Peyer's patch (tissue), 4 donors: ENCODE data around the gene POTEF. TPM values are rescaled to one million over a fixed set of nuclear protein-coding genes. Genes with fewer than 3 reads are reported as not detected.
"Not testable (repeated sequence)": the region's sequence is repeated elsewhere in the genome, so short reads cannot be mapped to it uniquely, and the experiment has no call there.

Experiments used
- DNase-seq, 3 donors: peaks; one replicate each; pipeline ENCODE4 v3.0.0-alpha.2; 2017 to 2019
- H3K27ac ChIP-seq, 4 donors: fragments of 200-600 bp; sonication (generic); one replicate each; pipeline ENCODE4 v1.5.1; 2016 to 2019
- H3K27me3 ChIP-seq, 2 donors: fragments of 200-600 bp; sonication (generic); one replicate each; pipeline ENCODE4 v1.5.1; 2019
- H3K36me3 ChIP-seq, 3 donors: fragments of 200-600 bp; sonication (generic); one replicate each; pipeline ENCODE4 v1.5.1; 2016 to 2019
- H3K4me1 ChIP-seq, 4 donors: fragments of 200-600 bp; sonication (generic); one replicate each; pipeline ENCODE4 v1.5.1; 2016 to 2019
- H3K4me3 ChIP-seq, 4 donors: fragments of 200-600 bp; sonication (generic); 1 replicate in 3 of 4; 2 replicates in 1 of 4; pipeline ENCODE4 v1.5.1; 2016 to 2019; ENCODE audit warnings: mild to moderate bottlenecking in 1 of 4
- H3K9me3 ChIP-seq, 4 donors: fragments of 200-600 bp; sonication (generic); one replicate each; pipeline ENCODE4 v1.5.1; 2016 to 2019; ENCODE audit warnings: mild to moderate bottlenecking in 1 of 4
- POLR2A ChIP-seq, 2 donors: fragments of 450-650 bp; IDR thresholded peaks; one replicate each; pipeline ENCODE4 v1.5.1; 2017; ENCODE audit warnings: antibody characterized with exemption in 2 of 2, mild to moderate bottlenecking in 2 of 2, moderate library complexity in 2 of 2
- total RNA-seq, 4 donors: library from RNA; depleted of rRNA; stranded (reverse); fragments of >200 nt; gene quantifications; one replicate each; pipeline ENCODE4 v1.1.0, GENCODE V29; 2016
- TF ChIP-seq, protein P1 (sequence below), 6 experiments: fragments of 450-650 bp in 4 of 6; fragments of 200-600 bp in 2 of 6; sonication (generic) in 1 of 6; IDR thresholded peaks; one replicate each; pipeline ENCODE4 v1.5.1; 2017 to 2019; ENCODE audit warnings: antibody characterized with exemption in 6 of 6, mild to moderate bottlenecking in 3 of 6, moderate library complexity in 1 of 6

POTEF gene
- total RNA-seq, 4 donors from 2014 or later: 0.28 TPM; not detected in 3

DNA sequence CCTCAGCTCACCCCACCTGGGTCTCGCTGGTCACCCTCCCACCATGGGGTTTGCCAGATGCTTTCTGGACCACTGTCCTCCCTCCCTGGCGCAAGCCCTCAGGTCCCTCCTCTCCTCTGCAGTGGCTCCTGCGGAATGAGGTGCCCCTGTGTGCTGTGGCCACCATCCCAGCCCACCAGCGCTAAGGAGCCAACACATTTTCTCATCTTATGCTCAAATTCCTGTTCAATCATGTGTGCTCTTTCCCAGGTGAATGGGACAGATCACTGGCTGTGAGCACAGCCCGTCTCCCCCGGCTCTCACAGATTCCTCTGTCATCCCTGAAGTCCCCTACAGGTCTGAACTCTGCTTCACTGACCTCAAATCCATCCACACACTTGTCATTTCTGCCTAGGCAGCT is 31.1 kb upstream of the POTEF start:
- H3K36me3 ChIP-seq: peaks cover 0 to 34% (median 0%) of the 10 kb centered on the region in 3 donors
- no peak for DNase-seq
- H3K27me3 ChIP-seq: no peaks in the 10 kb centered on the region
- no peak overlapping the region for H3K4me3 ChIP-seq
- H3K4me1 ChIP-seq: peaks cover 0 to 7% (median 0%) of the 10 kb centered on the region in 4 donors
- no peak overlapping the region for H3K27ac ChIP-seq
- no peaks in the 10 kb centered on the region for H3K9me3 ChIP-seq
- no peak for TF ChIP-seq POLR2A (IDR thresholded peaks at IDR 0.05)
- TF ChIP-seq, protein P1, sequence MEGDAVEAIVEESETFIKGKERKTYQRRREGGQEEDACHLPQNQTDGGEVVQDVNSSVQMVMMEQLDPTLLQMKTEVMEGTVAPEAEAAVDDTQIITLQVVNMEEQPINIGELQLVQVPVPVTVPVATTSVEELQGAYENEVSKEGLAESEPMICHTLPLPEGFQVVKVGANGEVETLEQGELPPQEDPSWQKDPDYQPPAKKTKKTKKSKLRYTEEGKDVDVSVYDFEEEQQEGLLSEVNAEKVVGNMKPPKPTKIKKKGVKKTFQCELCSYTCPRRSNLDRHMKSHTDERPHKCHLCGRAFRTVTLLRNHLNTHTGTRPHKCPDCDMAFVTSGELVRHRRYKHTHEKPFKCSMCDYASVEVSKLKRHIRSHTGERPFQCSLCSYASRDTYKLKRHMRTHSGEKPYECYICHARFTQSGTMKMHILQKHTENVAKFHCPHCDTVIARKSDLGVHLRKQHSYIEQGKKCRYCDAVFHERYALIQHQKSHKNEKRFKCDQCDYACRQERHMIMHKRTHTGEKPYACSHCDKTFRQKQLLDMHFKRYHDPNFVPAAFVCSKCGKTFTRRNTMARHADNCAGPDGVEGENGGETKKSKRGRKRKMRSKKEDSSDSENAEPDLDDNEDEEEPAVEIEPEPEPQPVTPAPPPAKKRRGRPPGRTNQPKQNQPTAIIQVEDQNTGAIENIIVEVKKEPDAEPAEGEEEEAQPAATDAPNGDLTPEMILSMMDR (IDR thresholded peaks at IDR 0.05): no peak

DNA sequence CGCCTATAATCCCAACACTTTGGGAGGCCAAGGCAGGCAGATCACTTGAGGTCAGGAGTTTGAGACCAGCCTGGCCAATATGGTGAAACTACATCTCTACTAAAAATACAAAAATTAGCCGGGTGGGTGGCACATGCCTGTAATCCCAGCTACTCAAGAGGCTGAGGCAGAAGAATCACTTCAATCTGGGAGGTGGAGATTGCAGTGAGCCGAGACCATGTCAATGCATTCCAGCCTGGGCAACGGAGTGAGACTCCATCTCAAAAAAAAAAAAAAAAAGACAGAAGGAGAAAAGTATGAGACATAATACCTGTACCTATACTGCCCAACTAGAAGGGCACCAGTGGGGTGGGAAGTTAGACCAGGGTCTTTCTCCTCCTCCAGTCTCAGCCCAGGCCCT is 30.4 kb upstream of the POTEF start:
- H3K27me3 ChIP-seq, H3K9me3 ChIP-seq, H3K27ac ChIP-seq, H3K4me3 ChIP-seq, DNase-seq, H3K4me1 ChIP-seq: not testable (repeated sequence)
- peaks cover 0 to 32% (median 0%) of the 10 kb centered on the region in 3 donors for H3K36me3 ChIP-seq

DNA sequence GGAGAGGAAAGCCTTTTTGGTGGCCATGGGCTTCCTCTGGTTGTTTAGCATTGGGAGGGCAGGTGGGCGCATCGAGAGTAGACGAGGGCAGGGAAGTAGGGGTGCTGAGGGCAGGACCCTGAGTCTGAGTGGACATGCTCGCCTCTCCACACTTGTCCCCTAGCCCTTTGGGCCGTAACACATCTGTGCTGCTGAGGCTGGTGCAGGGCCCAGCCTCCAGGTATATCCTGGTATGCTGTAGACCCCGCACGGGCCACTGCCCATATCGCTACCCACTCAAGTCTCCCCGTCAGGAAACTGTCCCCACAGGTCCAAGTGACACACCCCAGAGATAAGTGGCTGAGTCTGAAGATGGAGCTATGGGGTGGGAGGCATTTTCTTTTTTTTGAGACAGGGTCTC is 29.6 kb upstream of the POTEF start:
- Histone ChIP-seq H3K27ac (no peak overlapping the region), H3K4me1 (peaks cover 0 to 7% (median 0%) of the 10 kb centered on the region in 4 donors), H3K4me3 (no peak overlapping the region), H3K36me3 (peaks cover 0 to 31% (median 0%) of the 10 kb centered on the region in 3 donors), H3K9me3 (no peaks in the 10 kb centered on the region), H3K27me3 (no peaks in the 10 kb centered on the region)
- DNase-seq: no peak
- no peak for TF ChIP-seq POLR2A (IDR thresholded peaks at IDR 0.05)

DNA sequence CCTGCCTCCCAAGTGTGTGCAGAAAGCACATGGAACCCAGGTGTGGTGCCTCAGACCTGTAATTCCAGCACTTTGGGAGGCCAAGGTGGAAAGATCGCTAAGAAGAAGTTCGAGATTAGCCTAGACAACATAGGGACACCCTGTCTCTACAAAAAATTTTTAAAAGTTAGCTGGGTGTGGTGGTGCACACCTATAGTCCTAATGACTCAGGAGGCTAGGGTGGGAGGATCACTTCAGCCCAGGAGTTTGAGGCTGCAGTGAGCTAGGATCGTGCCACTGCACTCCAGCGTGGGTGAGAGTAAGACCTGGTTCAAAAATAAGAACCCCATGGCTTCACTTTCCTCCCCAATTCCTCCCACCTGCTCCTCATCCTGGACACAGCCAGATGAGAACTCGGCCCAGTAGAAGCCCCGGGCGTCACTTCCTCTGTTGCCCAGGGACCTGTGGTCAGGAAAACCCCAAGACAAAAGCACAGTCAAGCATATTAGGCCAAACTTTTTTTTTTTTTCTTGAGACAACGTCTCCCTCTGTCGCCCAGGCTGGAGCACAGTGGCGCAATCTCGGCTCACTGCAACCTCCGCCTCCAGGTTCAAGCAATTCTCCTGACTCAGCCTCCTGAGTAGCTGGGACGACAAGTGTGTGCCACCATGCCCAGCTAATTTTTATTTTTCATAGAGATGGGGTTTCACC is 28.9 kb upstream of the POTEF start:
- not testable (repeated sequence) for H3K27me3 ChIP-seq, H3K9me3 ChIP-seq, H3K4me1 ChIP-seq, H3K4me3 ChIP-seq
- H3K27ac ChIP-seq: peak overlapping the region in 1 of 4 donors; percentile 40
- peaks cover 0 to 32% (median 0%) of the 10 kb centered on the region in 3 donors for H3K36me3 ChIP-seq
- DNase-seq: peak in 2 of 3 donors; percentile 71 to 73

DNA sequence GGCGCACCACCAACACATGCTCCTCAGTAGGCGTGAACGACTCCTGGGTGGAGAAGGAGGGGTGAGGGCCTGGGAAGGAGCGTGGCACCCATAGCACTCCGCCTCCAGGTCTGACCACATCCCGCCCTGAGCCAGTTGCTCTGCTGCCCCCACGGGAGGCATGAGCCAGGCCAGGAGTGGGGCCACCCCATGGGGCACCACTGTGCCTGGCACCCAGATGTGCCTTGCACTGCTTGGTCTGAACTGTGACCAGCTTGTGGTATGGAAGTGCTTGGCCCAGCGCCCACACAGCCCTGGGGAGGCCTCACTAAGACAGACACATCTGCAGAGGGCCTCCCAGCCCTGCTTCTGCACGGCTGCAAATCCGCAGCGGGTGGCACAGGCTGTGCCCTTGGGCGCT is 28.3 kb upstream of the POTEF start:
- not testable (repeated sequence) for H3K4me3 ChIP-seq, H3K4me1 ChIP-seq, H3K27me3 ChIP-seq, H3K9me3 ChIP-seq
- peaks cover 0 to 32% (median 0%) of the 10 kb centered on the region in 3 donors for H3K36me3 ChIP-seq
- peak overlapping the region in 1 of 4 donors; percentile 40 for H3K27ac ChIP-seq
- DNase-seq: peak; percentile 22 to 52 (median 29)

DNA sequence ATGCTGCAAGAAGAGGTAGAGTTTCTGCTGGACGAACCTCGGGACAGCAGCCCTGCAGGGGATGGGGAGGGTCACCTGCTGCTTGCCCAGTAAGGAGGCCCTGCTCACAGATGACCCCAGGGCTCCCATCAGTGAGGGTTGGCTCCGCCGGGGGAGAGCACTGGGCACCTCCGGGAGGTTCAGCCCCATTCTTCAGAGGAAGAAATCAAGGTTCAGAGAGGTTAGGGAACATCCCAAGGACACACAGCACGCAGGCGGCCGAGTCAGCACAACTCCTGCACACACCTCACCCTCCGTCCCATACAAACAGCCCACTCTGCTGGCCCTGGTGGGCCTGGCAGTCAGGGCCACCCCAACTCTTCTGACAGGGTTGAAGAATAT is 27.6 kb upstream of the POTEF start:
- no peak overlapping the region for H3K27ac ChIP-seq
- no peak overlapping the region for H3K4me3 ChIP-seq
- no peaks in the 10 kb centered on the region for H3K27me3 ChIP-seq
- H3K36me3 ChIP-seq: peaks cover 0 to 35% (median 0%) of the 10 kb centered on the region in 3 donors
- peaks cover 0 to 7% (median 0%) of the 10 kb centered on the region in 4 donors for H3K4me1 ChIP-seq
- no peaks in the 10 kb centered on the region for H3K9me3 ChIP-seq
- no peak for TF ChIP-seq POLR2A (IDR thresholded peaks at IDR 0.05)
- TF ChIP-seq, protein P1 (IDR thresholded peaks at IDR 0.05): no peak
- DNase-seq: peak in 1 of 3 donors; percentile 36

DNA sequence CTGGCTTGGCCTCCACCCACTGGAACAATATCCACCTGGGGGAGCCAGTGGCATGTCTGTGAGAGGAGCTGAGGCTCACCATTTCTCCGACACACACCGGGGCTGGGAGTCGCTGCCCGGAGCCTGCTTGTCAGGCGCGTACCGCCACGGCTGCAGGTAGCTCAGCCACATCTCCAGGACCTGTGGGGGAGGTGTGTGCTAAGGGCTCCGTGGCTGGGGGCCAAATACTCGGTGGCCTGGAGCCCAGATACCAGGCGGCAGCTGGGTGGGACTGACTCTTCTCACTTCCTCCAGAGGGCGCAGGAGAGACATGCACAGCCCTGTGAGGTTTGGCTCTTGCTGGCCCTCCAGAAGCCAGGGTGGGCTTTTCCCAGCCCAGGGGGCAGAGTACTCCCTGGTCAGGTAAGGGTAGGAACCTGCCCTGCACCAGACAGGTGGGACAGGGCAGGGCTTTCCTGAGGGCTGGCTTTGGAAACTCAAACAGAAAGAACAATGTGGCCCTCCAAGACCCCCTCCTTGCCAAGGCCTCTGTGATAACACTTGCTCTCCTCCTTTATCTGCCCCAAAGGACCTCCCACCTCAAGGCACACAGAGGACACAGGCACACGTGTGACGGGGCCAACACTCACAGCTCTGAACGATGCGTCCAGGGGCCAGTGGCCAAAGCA is 27.1 kb upstream of the POTEF start:
- peaks cover 0 to 35% (median 0%) of the 10 kb centered on the region in 3 donors for H3K36me3 ChIP-seq
- peak in 2 of 3 donors; percentile 53 to 56 for DNase-seq
- TF ChIP-seq, protein P1 (IDR thresholded peaks at IDR 0.05): peak in 4 of 6 experiments; percentile 46 to 57 (median 52)
- H3K9me3 ChIP-seq, H3K27ac ChIP-seq, H3K4me1 ChIP-seq, H3K4me3 ChIP-seq, H3K27me3 ChIP-seq: not testable (repeated sequence)
